GM18499 (cell line): Measurements from ENCODE around the gene SPANXA1.
"Not testable (repeated sequence)": the region's sequence is repeated elsewhere in the genome, so short reads cannot be mapped to it uniquely, and the experiment has no call there.

ENCODE experiments used
- ATAC-seq: cut with Tn5 transposase; IDR thresholded peaks from one replicate; pipeline ENCODE4 v1.9.1; 2021; ENCODE audit warnings: moderate number of reproducible peaks; ENCODE audit not compliant: insufficient read depth, unreplicated experiment

SPANXA1 gene

GRCh38 chrX:141584638-141585037 lies at the start of gene SPANXA1:
Gene SPANXA1, minus strand, starts transcription at chrX:141584738. Its CDS starts 60 bp downstream, at chrX:141584678.
- ATAC-seq: not testable (repeated sequence)

GRCh38 chrX:141632124-141632523 lies 47.6 kb upstream of the SPANXA1 start:
- no peak for ATAC-seq

DNA sequence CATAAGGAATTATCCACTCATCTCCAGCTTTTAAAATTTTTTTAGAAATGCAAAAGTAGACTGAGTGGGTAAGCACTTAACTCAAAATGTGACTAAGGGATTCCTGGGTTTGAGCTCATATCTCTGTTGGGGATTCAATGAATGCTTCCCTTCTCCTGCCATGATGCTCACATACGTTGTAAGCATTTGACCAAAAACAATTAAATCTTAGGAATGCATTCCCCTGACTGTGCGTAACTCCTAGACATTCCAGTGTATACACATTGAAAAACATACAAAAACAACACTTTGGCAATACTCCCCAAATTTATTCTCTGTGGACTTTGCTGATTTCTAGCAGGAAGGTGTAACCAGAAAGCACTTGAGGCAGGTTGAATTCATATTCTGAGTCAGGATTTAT lies 34.8 kb upstream of the SPANXA1 start:
- ATAC-seq: no peak

- no peak for ATAC-seq
Measured at GRCh38 chrX:141609111-141609510, 24.6 kb upstream of the SPANXA1 start.

GRCh38 chrX:141589408-141589807 lies 4.9 kb upstream of the SPANXA1 start, which contains the start of gene SPANXA2:
Gene SPANXA2, plus strand, starts transcription at chrX:141589708. Its CDS starts 60 bp downstream, at chrX:141589768.
- not testable (repeated sequence) for ATAC-seq

GRCh38 chrX:141542551-141542950 lies 42.0 kb downstream of the SPANXA1 start:
- ATAC-seq: not testable (repeated sequence)
